Measurements from ENCODE around the gene GRAMD2B.
"Not testable (repeated sequence)": the region's sequence is repeated elsewhere in the genome, so short reads cannot be mapped to it uniquely, and the experiment has no call there.

Gene GRAMD2B

GRCh38 chr5:126413856-126414255, 9.4 kb upstream of the GRAMD2B start:
- no peak for DNase-seq (ENCODE audit: low spot score)

DNA sequence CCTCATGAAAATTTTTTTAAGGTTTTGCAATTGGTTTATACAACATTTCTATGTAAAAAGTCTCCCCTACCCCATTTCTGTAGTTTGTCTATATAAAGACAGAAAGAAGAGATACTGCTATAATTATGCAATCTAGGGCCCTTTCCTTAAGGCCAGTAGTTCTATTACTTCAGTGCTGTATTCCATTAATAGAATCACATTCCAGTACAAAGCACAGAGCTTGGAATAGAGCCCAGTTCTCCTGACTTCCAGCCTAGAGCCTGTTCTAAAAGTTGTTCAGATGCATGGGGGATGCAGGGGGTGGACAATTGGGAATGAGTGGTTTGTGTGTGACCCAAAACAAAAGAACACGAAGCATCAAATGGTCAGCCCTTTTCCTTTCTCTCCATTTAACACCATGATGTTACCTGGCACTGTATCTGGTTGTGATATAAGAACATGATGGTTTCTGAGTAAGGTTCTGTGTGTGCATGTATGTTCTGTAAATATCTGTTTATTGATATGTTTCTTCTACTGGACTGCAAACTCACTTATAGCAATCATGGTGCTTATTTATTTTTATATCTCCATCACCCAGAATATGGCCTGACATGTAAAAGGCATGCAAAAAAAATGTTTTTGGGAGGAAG, 8.2 kb upstream of the GRAMD2B start:
- peak; percentile 51 for DNase-seq (ENCODE audit: low spot score)

- DNase-seq (ENCODE audit: low spot score) = no peak
These were observed 7.4 kb upstream of the GRAMD2B start for GRCh38 chr5:126415789-126416188.

- DNase-seq (ENCODE audit: low spot score) = no peak
These were observed 6.8 kb upstream of the GRAMD2B start for GRCh38 chr5:126416266-126416925.

DNA sequence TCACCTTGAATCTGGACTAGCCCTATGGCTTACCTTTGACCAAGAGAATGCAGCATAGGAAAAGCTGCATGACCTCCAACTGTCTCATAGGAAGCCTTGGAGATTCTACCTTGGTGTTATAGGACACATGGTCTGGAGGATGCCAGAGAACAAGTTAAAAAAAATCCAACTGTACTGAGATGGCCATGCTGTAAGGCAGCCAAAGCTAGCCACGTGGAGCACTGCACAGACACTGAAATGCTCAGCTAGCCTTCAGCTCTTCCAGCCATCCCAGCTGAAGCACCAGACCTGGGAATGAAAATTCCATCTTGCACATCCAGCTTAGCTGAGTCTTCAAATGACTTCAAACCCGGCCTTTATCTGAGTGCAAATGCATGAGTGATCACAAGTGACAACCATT, 6.0 kb upstream of the GRAMD2B start:
- no peak for DNase-seq (ENCODE audit: low spot score)

- no peak for DNase-seq (ENCODE audit: low spot score)
These were observed 4.1 kb upstream of the GRAMD2B start for GRCh38 chr5:126419102-126419501.

GRCh38 chr5:126428421-126428820, 5.2 kb downstream of the GRAMD2B start:
- DNase-seq (ENCODE audit: low spot score) = no peak

- no peak for DNase-seq (ENCODE audit: low spot score)
These were observed 7.4 kb downstream of the GRAMD2B start for GRCh38 chr5:126430631-126431030.

DNA sequence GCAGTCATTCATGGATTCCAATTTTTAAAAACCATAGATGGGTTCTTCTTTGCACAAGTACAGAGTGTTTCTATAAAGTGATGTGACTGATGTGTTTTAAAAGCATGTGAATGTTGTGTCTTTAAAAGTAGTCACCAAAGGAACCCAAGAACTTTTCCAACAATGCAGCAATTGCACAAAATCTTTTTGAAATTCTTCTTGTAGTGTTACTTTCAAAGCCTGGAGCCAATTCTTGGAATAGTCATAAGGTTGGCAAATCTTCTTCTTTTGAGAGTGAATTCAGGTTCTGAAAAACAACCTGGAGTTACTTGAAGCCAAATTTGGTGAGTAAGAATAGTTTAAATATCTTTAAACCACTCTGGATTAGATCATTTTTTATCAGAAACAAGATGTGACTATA, 10.5 kb downstream of the GRAMD2B start:
- no peak for DNase-seq (ENCODE audit: low spot score)

DNA sequence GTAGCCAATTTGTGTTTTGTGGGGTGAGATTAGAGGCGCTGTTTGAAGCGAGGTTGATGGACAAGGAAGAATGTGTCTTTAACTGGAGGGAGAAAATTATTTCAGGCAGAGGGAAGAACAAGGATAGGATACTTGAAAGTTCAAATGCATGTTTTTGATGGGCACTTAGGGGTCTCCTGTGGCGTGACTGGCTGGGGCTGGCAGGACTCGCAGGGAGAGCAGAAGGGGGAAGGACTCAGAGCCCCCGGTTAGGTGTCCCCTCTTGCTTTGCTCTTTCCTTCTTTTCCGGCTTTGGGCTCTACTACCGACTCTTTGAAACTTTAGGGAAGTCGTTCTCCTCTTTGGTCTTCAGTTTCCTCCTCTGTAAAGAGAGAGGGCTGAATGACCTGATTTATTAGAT, 12.1 kb downstream of the GRAMD2B start:
- DNase-seq (ENCODE audit: low spot score) = no peak

DNA sequence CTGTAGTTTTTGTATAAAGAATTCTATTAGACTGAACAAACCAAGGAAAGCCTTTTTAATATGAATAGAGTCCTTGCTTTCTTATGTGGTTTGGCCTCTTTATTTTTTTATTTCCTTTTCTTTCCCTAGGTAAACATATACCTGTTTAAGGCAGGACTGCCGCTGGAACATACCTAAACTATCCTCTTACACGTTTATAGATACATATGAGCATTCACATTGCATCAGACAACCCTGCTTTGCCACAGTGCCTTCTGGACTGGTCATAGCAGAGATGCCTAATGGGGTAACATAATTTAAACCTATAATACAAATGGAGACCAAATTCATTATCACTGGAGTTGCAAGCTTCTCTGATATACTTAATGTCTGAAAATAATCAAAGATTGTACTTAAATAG, 12.5 kb downstream of the GRAMD2B start:
- DNase-seq (ENCODE audit: low spot score) = no peak

DNA sequence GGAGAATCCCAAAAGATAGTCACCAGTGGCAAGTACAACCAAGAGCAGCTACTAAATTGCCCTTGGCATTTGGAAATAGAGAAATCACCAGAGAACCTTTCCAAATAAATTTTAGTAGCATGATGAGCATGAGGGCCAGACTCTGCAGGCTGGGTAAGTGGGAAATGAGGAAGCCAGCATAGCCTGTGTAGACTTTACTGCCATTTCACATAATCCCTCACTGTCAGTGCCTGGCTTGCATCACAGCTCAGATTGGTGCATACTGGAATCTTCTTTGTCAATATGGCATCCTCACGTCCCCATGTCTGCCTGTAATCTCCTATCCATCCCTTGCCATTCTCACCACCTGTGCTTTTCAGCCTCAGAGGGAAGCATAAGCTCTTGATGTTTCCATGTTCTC, 14.5 kb downstream of the GRAMD2B start:
- DNase-seq (ENCODE audit: low spot score) = no peak

- DNase-seq (ENCODE audit: low spot score) = no peak
These were observed 15.1 kb downstream of the GRAMD2B start for GRCh38 chr5:126438267-126438666.

GRCh38 chr5:126438868-126439267, 15.7 kb downstream of the GRAMD2B start:
- no peak for DNase-seq (ENCODE audit: low spot score)

GRCh38 chr5:126439724-126440123, 16.5 kb downstream of the GRAMD2B start:
- DNase-seq (ENCODE audit: low spot score) = not testable (repeated sequence)

GRCh38 chr5:126441230-126441629, 18.0 kb downstream of the GRAMD2B start:
- no peak for DNase-seq (ENCODE audit: low spot score)

DNA sequence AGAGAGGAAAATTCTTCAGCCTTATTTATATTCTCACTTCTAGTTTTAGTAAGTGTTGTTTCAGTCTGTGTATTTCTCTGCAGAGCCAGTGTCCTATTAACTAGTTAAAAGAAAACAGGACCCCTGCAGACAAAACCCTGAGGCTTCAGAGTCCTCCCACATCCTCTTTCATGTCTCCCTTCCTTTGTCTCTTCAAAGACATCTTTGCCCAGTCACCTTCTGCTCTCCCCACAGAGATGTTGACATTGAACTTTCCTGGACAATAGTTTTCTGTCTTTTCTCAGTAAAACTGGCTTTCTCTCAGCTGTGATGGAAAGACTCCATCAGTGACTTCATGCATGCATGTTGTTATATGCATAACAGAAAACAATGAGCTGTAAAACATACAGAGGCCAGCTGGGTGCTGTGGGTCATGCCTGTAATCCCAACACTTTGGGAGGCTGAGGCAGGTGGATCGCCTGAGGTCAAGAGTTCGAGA, 20.2 kb downstream of the GRAMD2B start:
- no peak for DNase-seq (ENCODE audit: low spot score)

DNA sequence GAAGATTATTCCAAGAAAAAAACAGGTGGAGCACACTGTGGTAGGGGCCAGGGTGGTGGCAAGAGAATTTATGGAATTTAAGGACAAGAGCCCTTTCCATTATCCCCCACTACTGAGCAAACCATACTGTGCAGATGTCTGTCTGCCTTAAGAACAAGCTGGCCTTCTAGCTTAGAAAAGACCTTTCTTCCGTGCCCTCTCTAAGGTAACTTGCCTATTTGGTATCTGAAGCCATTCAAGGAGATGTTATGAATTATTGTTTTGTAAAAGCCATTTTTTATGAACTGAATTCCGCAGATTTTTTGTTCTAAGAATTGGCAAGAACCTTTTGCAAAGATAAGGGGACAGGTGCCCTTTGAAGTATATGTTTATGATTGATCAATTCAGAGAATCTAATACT, 20.9 kb downstream of the GRAMD2B start:
- no peak for DNase-seq (ENCODE audit: low spot score)

DNA sequence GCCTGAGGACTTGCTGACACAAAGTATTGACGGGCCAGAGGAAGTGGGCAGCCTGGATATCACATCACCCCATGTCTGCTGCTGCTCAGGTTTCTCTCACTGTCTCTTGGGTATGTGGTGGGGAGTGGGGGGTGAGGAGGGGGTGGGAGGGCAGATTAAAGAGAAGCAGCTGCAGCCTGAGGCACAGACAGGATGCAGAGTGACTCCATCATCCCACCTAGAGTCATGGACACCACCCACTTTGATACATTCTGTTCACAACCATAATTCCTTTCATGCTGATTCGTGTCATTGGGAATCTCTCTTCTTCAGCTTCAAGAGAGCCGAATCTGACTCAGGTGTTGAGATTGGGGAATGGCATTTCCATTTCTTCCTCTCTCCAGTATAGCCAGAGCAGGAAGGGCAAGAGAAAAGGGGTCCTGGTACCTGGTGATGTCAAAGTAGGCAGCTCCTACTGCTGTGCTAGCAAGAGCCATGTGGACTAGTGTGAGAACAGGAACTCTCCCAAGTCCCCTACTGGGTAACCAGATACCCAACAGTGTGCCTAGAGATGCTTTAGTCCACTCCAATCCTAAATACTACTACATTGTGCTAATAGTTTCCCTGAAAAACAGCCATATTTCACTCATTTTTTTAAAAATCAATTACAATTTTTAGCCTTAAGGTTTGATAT, 22.4 kb downstream of the GRAMD2B start:
- DNase-seq (ENCODE audit: low spot score) = no peak

DNA sequence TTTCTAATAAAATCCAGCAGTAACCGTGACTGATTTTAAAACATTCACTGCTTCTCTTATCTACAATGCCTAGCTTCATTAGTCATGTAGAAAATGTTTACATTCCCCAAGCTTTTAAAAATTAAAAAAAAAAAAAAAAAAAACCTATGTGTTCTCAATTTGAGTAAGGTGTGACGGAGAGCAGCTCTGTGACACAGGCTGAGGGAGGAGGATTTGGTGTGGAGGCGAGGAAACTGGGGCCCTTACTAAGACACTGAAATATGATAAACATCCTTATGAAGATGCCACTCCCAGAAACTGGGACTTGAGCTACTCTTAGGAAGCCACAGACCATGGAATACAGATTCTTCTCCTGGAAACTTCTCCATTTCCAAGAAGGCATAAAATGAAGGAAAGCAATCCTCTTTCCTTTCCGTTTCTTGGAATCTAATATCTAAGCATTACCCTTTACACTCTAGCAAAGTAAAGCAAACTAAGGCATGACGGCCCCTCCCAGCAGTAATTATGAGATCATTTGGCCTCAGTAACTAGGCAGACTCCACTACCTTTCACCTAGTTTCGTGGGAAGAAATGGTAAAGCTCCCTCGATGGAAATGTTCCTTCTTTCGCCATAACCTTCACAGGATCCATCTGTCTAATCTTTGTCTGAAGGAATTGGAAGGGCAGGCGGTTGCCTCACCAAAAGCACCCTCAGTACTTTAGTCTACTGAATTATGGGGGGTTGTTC, 23.5 kb downstream of the GRAMD2B start:
- peak; percentile 46 for DNase-seq (ENCODE audit: low spot score)

GRCh38 chr5:126448720-126449119, 25.5 kb downstream of the GRAMD2B start:
- no peak for DNase-seq (ENCODE audit: low spot score)

DNA sequence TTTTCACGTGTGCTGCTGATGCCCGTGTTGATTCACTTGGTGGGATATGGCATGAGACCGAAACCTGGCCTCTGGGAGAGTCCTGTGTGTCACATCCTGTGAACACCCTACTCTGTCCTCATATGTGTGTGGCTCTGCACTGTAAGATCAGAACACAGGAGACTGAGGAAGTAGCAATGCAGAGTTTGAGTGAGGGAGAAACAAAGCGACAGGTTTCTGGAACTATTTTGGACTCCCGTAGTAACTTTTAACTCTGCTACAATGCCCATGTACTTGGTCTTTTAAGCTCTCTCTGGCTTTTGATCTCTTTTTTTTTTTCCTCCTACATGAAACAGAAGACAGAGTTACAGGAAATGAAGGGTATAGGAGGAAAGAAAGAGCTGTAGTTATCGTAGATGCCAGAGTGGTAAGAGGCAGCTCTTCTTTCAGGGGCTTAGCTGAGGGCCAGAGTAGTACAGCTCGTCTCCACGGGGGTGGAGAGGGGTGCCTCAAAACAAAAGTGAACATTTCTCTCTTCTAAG, 26.6 kb downstream of the GRAMD2B start:
- peak; percentile 12 for DNase-seq (ENCODE audit: low spot score)

All from AG08396 (cell line).